HL-60 (cell line): ENCODE measurements around the gene FABP7.

Source experiments
- DNase-seq, 2 experiments: peaks; one replicate each; pipeline ENCODE4 v3.0.0-alpha.2; 2010 to 2020; ENCODE audit warnings: low read depth in 1 of 2, low spot score in 1 of 2
- H3K27ac ChIP-seq: fragments of 250-450 bp; sonication (Bioruptor Pico); replicated peaks from 2 replicates; pipeline ENCODE4 v1.5.1; 2020; ENCODE audit warnings: mild to moderate bottlenecking, moderate library complexity
- H3K27me3 ChIP-seq: fragments of 250-450 bp; sonication (Bioruptor Pico); 2 replicates; pipeline ENCODE4 v1.5.1; 2021; ENCODE audit warnings: mild to moderate bottlenecking, moderate library complexity; ENCODE audit not compliant: insufficient read depth, poor library complexity, severe bottlenecking
- H3K4me3 ChIP-seq: replicated peaks from 2 replicates; pipeline ENCODE4 v1.5.1; 2011; ENCODE audit warnings: mild to moderate bottlenecking, control low read depth, low read length; ENCODE audit not compliant: insufficient read depth
- CTCF ChIP-seq: IDR thresholded peaks from one replicate; pipeline ENCODE4 v1.5.1; 2011; ENCODE audit warnings: low read length, control low read depth, inconsistent platforms; ENCODE audit not compliant: insufficient read depth
- GABPA ChIP-seq: IDR thresholded peaks from 2 replicates; pipeline ENCODE4 v1.6.1; 2012; ENCODE audit warnings: low read depth
- POLR2AphosphoS5 ChIP-seq: IDR thresholded peaks from 2 replicates; pipeline ENCODE4 v1.6.1; 2012; ENCODE audit warnings: low read depth
- REST ChIP-seq: IDR thresholded peaks from 2 replicates; pipeline ENCODE4 v1.6.1; 2012; ENCODE audit warnings: low read depth; ENCODE audit not compliant: insufficient replicate concordance
- SPI1 ChIP-seq: IDR thresholded peaks from 2 replicates; pipeline ENCODE4 v1.6.1; 2012; ENCODE audit warnings: low read depth, mild to moderate bottlenecking, borderline replicate concordance

FABP7 gene

GRCh38 chr6:122781716-122782115 is 2.2 kb downstream of the FABP7 start:
- Histone ChIP-seq H3K27ac (no peak overlapping the region), H3K27me3 (peaks cover 22% of the 10 kb centered on the region), H3K4me3 (no peak overlapping the region)
- no peak for DNase-seq
- TF ChIP-seq POLR2AphosphoS5, result no peak
- TF ChIP-seq SPI1, result no peak
- TF ChIP-seq REST, result no peak
- TF ChIP-seq CTCF, result no peak
- TF ChIP-seq GABPA, result no peak

GRCh38 chr6:122783401-122783800 is 3.9 kb downstream of the FABP7 start:
- no peak overlapping the region for H3K4me3 ChIP-seq
- no peak for DNase-seq
- H3K27ac ChIP-seq, result no peak overlapping the region
- TF ChIP-seq POLR2AphosphoS5, result no peak
- TF ChIP-seq CTCF, result no peak
- no peak for TF ChIP-seq SPI1
- peaks cover 36% of the 10 kb centered on the region for H3K27me3 ChIP-seq

- Histone ChIP-seq H3K27me3 (peaks cover 49% of the 10 kb centered on the region), H3K4me3 (no peak overlapping the region), H3K27ac (no peak overlapping the region)
- DNase-seq, result no peak
- TF ChIP-seq POLR2AphosphoS5 (no peak), SPI1 (no peak), CTCF (no peak), REST (no peak), GABPA (no peak)
Measured at GRCh38 chr6:122785891-122786290, 6.4 kb downstream of the FABP7 start.

- no peak overlapping the region for H3K4me3 ChIP-seq
- no peak for DNase-seq
- peaks cover 49% of the 10 kb centered on the region for H3K27me3 ChIP-seq
- TF ChIP-seq GABPA (no peak), POLR2AphosphoS5 (no peak), REST (no peak), SPI1 (no peak), CTCF (no peak)
- H3K27ac ChIP-seq, result no peak overlapping the region
Measured at GRCh38 chr6:122787721-122788120, 8.2 kb downstream of the FABP7 start.
